HepG2 (cell line): ENCODE data around the gene LENEP. TPM values are rescaled to one million over a fixed set of nuclear protein-coding genes. Genes with fewer than 3 reads are reported as not detected.

Experiments used
- ATAC-seq: fragments of 200-7000 bp; cut with Tn5 transposase; 3 replicates; pipeline ENCODE4 v1.9.1; 2020; ENCODE audit warnings: mild to moderate bottlenecking, moderate library complexity
- BruUV-seq: library from RNA; stranded (reverse); fragments of 400-500 nt; replicated peaks from 2 replicates; lab custom pipeline; 2021; lab: Mats Ljungman, UMichigan
- CTCF ChIA-PET: fragments of 300-600 bp; formaldehyde crosslinking; extraction: SDS; loops from one replicate; lab custom pipeline; 2021; ENCODE audit warnings: low total read pairs, inconsistent platforms, low intra/inter-chr PET ratio; lab: Yijun Ruan, JAX
- POLR2A ChIA-PET: fragments of 350-600 bp; sonication (Branson Sonifier 250); formaldehyde crosslinking; loops from one replicate; lab custom pipeline; 2020; ENCODE audit warnings: antibody characterized with exemption, inconsistent platforms; lab: Yijun Ruan, JAX
- DNase-seq: peaks from one replicate; pipeline ENCODE4 v3.0.0-alpha.2; 2015; ENCODE audit warnings: low spot score
- FAIRE-seq: peaks from 3 replicates; lab custom pipeline; 2011; peaks lifted over from hg19 to GRCh38; lab: Jason Lieb, UNC
- H2AFZ ChIP-seq: one replicate; pipeline ENCODE4 v1.6.1; 2011; ENCODE audit warnings: low read length, inconsistent platforms
- H3K27ac ChIP-seq: fragments of 300-600 bp; 3 replicates; pipeline ENCODE4 v1.8.0; 2011; ENCODE audit warnings: mixed run types, mild to moderate bottlenecking, mixed read lengths, low read length, inconsistent platforms; ENCODE audit not compliant: insufficient read depth; ENCODE audit errors: extremely low read length
- H3K27me3 ChIP-seq, 2 experiments: fragments of 200-600 bp in 1 of 2; 2 replicates in 1 of 2; 3 replicates in 1 of 2; pipeline versions ENCODE4 v1.6.0 to v1.8.0; 2011; ENCODE audit warnings: low read length in 2 of 2, mild to moderate bottlenecking in 2 of 2, moderate library complexity in 2 of 2, inconsistent platforms in 1 of 2; ENCODE audit not compliant: insufficient read depth in 2 of 2, control insufficient read depth in 1 of 2
- H3K36me3 ChIP-seq, 2 experiments: fragments of 200-600 bp in 1 of 2; replicated peaks in 1 of 2; 2 replicates in 1 of 2; 3 replicates in 1 of 2; pipeline versions ENCODE4 v1.5.1 to v1.8.0; 2011; ENCODE audit warnings: low read length in 2 of 2, inconsistent platforms in 1 of 2; ENCODE audit not compliant: insufficient read depth in 2 of 2, control insufficient read depth in 1 of 2
- H3K4me1 ChIP-seq: 2 replicates; pipeline ENCODE4 v1.5.1; 2012; ENCODE audit warnings: low read length, inconsistent platforms; ENCODE audit not compliant: insufficient read depth
- H3K4me2 ChIP-seq: 2 replicates; pipeline ENCODE4 v1.6.0; 2011; ENCODE audit warnings: low read depth, low read length, inconsistent platforms
- H3K4me3 ChIP-seq, 3 experiments: fragments of 200-600 bp in 1 of 3; sonication (generic), shearing (Covaris generic) in 1 of 3; replicated peaks in 1 of 3; 2 replicates each; pipeline ENCODE4 v1.5.1; 2011 to 2016; ENCODE audit warnings: low read length in 3 of 3, inconsistent platforms in 2 of 3, low read depth in 2 of 3, mild to moderate bottlenecking in 2 of 3, control low read depth in 1 of 3, mixed read lengths in 1 of 3; ENCODE audit not compliant: insufficient read depth in 1 of 3
- H3K79me2 ChIP-seq: one replicate; pipeline ENCODE4 v1.6.1; 2011; ENCODE audit warnings: low read length, inconsistent platforms; ENCODE audit not compliant: insufficient read depth
- H3K9ac ChIP-seq: 2 replicates; pipeline ENCODE4 v1.6.0; 2011; ENCODE audit warnings: mild to moderate bottlenecking, low read depth, low read length, inconsistent platforms; ENCODE audit not compliant: insufficient read depth
- H3K9me3 ChIP-seq: 2 replicates; pipeline ENCODE4 v1.5.1; 2012; ENCODE audit warnings: mild to moderate bottlenecking, low read length
- H4K20me1 ChIP-seq: 2 replicates; pipeline ENCODE4 v1.6.0; 2011; ENCODE audit warnings: inconsistent platforms, mild to moderate bottlenecking, low read length, moderate library complexity; ENCODE audit not compliant: insufficient read depth
- BORCS8-MEF2B ChIP-seq: sonication (generic); formaldehyde crosslinking; IDR thresholded peaks from 2 replicates; pipeline ENCODE4 v1.8.0; 2022; ENCODE audit warnings: mild to moderate bottlenecking, missing genetic modification reagents
- HOXA9 ChIP-seq: sonication (generic); formaldehyde crosslinking; IDR thresholded peaks from 2 replicates; pipeline ENCODE4 v1.8.1; 2022; ENCODE audit warnings: missing genetic modification reagents, mild to moderate bottlenecking, moderate library complexity, borderline replicate concordance
- TBL1XR1 ChIP-seq: fragments of 150-350 bp; IDR thresholded peaks from 2 replicates; pipeline ENCODE4 v1.6.1; 2014; ENCODE audit warnings: borderline replicate concordance, low read length; ENCODE audit not compliant: partially characterized antibody
- ZFP36L2 ChIP-seq: sonication (generic); formaldehyde crosslinking; IDR thresholded peaks from 2 replicates; pipeline ENCODE4 v1.4.0; 2020; ENCODE audit warnings: missing genetic modification reagents
- ZNF496 ChIP-seq: sonication (generic); formaldehyde crosslinking; IDR thresholded peaks from 2 replicates; pipeline ENCODE4 v1.8.1; 2023; ENCODE audit warnings: mild to moderate bottlenecking, moderate library complexity, missing genetic modification reagents; ENCODE audit not compliant: insufficient replicate concordance
- ZNF629 ChIP-seq: sonication (generic); formaldehyde crosslinking; conservative IDR thresholded peaks from 2 replicates; pipeline ENCODE4 v1.5.0; 2020; ENCODE audit warnings: missing genetic modification reagents
- ZNF788 ChIP-seq: sonication (generic); formaldehyde crosslinking; IDR thresholded peaks from 2 replicates; pipeline ENCODE4 v1.5.0; 2020; ENCODE audit warnings: mild to moderate bottlenecking, missing genetic modification reagents, borderline replicate concordance
- WGBS: methylation state at CpG from one replicate; pipeline ENCODE4 v1.1.6; 2017; ENCODE audit warnings: low lambda C conversion rate; 5-methylcytosine and 5-hydroxymethylcytosine counted together
- in situ Hi-C: cut with HindIII; loops from 2 replicates; pipeline ENCODE4 v1.10.0; 2017; ENCODE audit warnings: low pct_unique_long_range_greater_than_20kb; ENCODE audit not compliant: extremely low pct_ligation_motif_present
- intact Hi-C: fragments of 100-400 bp; cut with micrococcal nuclease; formaldehyde crosslinking; loops from one replicate; pipeline ENCODE4 v1.10.0; 2022; ENCODE audit not compliant: unreplicated experiment
- polyA plus RNA-seq, 8 experiments: library from polyadenylated mRNA; depleted of rRNA in 3 of 8; stranded (reverse) in 7 of 8; unstranded in 1 of 8; fragments of >200 nt; fragmentation: Illumina TruSeq in 4 of 8; extraction: Trizol in 4 of 8; gene quantifications; 2 replicates each; pipeline versions ENCODE4 v1.2.1 to v1.2.3, GENCODE V29; 2011 to 2016; ENCODE audit warnings: low read depth in 4 of 8, missing spikeins in 1 of 8, mixed read lengths in 1 of 8; ENCODE audit not compliant: insufficient read depth in 1 of 8
- total RNA-seq, 5 experiments: library from RNA; depleted of rRNA; stranded (reverse); fragments of >200 nt; fragmentation: Illumina TruSeq; extraction: Trizol; gene quantifications; 2 replicates each; pipeline ENCODE4 v1.2.3, GENCODE V29; 2016; ENCODE audit warnings: low read depth in 1 of 5
- TF ChIP-seq, protein P1 (sequence below): sonication (generic); formaldehyde crosslinking; IDR thresholded peaks from 2 replicates; pipeline ENCODE4 v1.4.0; 2020; ENCODE audit warnings: missing genetic modification reagents

Gene LENEP
- total and polyA plus RNA-seq, 2 of the 13 experiments (the other 11 are each of a cell fraction or from before 2014, with no cell fraction given), result 0.29 TPM; not detected in 1

DNA sequence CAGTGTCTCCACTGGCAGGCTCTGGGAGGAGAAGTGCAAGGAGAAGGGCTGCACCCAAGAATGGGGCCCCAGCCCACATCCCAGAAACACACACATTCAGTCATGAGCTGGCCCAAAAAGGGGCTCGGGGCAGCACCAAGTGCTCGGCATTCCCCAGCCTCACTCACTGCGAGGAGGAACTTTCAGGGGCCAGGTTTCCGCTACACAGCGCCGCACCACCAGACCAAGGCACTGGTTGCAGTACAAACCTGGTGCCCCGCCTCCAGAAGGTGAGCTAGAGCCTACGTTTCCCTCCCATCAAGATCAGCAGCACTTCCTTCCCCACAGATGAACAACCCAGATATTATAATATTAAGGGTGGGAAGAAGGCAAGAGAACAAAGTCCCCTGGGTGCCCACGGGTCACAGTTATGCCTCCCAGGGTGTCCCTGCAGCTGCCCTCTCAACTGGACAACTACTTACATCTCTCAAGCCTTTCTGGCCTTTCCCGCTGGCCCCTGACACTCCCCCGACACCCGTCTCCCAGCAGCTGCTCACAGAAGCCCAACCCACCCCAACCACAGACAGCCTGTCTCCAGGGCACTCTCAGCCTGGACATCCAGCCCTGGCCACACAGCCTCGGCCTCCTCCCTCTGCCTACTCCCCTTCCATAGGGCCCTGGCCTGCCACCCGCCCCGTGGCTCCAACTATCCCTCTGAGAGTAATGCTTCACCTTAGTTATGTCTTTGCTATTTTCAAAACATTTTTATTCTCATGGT lies 41.3 kb upstream of the LENEP start:
- BruUV-seq, result no TSS peak
- in situ Hi-C loops, result no loop called here

More for the DNA sequence above, 41.3 kb upstream of the LENEP start:
- no peak overlapping the region for H3K27ac ChIP-seq
- no peak overlapping the region for H2AFZ ChIP-seq
- no peak for FAIRE-seq
- H3K9me3 ChIP-seq, result no peaks in the 10 kb centered on the region
- intact Hi-C loops, result no loop called here
- no peak overlapping the region for H3K9ac ChIP-seq
- no peak for DNase-seq
- H3K27me3 ChIP-seq, result no peaks in the 10 kb centered on the region; a peak in 1 of 5 replicates
- no peak overlapping the region for H3K4me3 ChIP-seq
- no peaks in the 10 kb centered on the region for H3K79me2 ChIP-seq
- no peak for ATAC-seq
- 82% methylated on average over 10 of the region's 15 CpGs for WGBS
- CTCF ChIA-PET, result no interaction called here
- H3K4me1 ChIP-seq, result peaks cover 46% of the 10 kb centered on the region
- TF ChIP-seq HOXA9 (CRISPR knock-in tag) (no peak), ZNF788 (no peak), BORCS8-MEF2B (CRISPR knock-in tag) (no peak), ZNF496 (no peak), TBL1XR1 (no peak), ZFP36L2 (CRISPR knock-in tag) (no peak), ZNF629 (CRISPR knock-in tag) (no peak)
- TF ChIP-seq, protein P1, sequence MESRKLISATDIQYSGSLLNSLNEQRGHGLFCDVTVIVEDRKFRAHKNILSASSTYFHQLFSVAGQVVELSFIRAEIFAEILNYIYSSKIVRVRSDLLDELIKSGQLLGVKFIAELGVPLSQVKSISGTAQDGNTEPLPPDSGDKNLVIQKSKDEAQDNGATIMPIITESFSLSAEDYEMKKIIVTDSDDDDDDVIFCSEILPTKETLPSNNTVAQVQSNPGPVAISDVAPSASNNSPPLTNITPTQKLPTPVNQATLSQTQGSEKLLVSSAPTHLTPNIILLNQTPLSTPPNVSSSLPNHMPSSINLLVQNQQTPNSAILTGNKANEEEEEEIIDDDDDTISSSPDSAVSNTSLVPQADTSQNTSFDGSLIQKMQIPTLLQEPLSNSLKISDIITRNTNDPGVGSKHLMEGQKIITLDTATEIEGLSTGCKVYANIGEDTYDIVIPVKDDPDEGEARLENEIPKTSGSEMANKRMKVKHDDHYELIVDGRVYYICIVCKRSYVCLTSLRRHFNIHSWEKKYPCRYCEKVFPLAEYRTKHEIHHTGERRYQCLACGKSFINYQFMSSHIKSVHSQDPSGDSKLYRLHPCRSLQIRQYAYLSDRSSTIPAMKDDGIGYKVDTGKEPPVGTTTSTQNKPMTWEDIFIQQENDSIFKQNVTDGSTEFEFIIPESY (CRISPR knock-in tag), result 0 out of 2 replicates have a peak, but pooled peaks have one; percentile 37
- no peaks in the 10 kb centered on the region for H4K20me1 ChIP-seq
- peaks cover 4 to 7% of the 10 kb centered on the region in 2 experiments; a peak in 2 of 5 replicates for H3K36me3 ChIP-seq
- H3K4me2 ChIP-seq, result no peak overlapping the region
- POLR2A ChIA-PET, result interaction anchor here (1.5 kb wide), 2 partner anchors 16 to 21 kb away, joined by 4 to 7 read pairs; partner anchors contain the start of gene PMVK
